CD4-positive, CD25-positive, alpha-beta regulatory T cell (primary cell): ENCODE results near the gene RHOD. TPM values are rescaled to one million over a fixed set of nuclear protein-coding genes. Genes with fewer than 3 reads are reported as not detected.

ENCODE experiments used
- ATAC-seq, 2 donors: fragments of 150-1000 bp; cut with Tn5 transposase; one replicate each; pipeline ENCODE4 v1.10.0; 2021; ENCODE audit warnings: low read depth in 2 of 2, moderate number of reproducible peaks in 2 of 2, moderate library complexity in 1 of 2
- DNase-seq, 3 donors: peaks; one replicate each; pipeline versions ENCODE4 v3.0.0 to v3.0.0-alpha.2; 2012 to 2022; ENCODE audit warnings: mixed read lengths in 1 of 3
- H3K27ac ChIP-seq: one replicate; pipeline ENCODE4 v1.7.0; 2013; ENCODE audit warnings: mild to moderate bottlenecking, low read length; ENCODE audit not compliant: insufficient read depth, poor library complexity, severe bottlenecking
- H3K27me3 ChIP-seq: one replicate; pipeline ENCODE4 v1.7.0; 2013; ENCODE audit warnings: low read length; ENCODE audit not compliant: control insufficient read depth, insufficient read depth
- H3K36me3 ChIP-seq: one replicate; pipeline ENCODE4 v1.7.0; 2013; ENCODE audit warnings: mild to moderate bottlenecking, low read length, moderate library complexity; ENCODE audit not compliant: control insufficient read depth, insufficient read depth
- H3K4me1 ChIP-seq: 2 replicates; pipeline ENCODE4 v1.7.0; 2013; ENCODE audit warnings: mild to moderate bottlenecking, low read length; ENCODE audit not compliant: insufficient read depth, control insufficient read depth, poor library complexity, severe bottlenecking
- H3K4me3 ChIP-seq: one replicate; pipeline ENCODE4 v1.7.0; 2013; ENCODE audit warnings: low read depth, mild to moderate bottlenecking, low read length, moderate library complexity
- H3K9me3 ChIP-seq, 2 experiments: 1 replicate in 1 of 2; 2 replicates in 1 of 2; pipeline ENCODE4 v1.7.0; 2013; ENCODE audit warnings: low read length in 2 of 2, mild to moderate bottlenecking in 1 of 2, moderate library complexity in 1 of 2; ENCODE audit not compliant: control insufficient read depth in 2 of 2
- H3K27ac Mint-ChIP-seq, 3 donors: one replicate each; pipeline ENCODE4 v1.8.0; 2020 to 2022; ENCODE audit warnings: mild to moderate bottlenecking in 3 of 3, mixed read lengths in 3 of 3, moderate library complexity in 2 of 3
- H3K27me3 Mint-ChIP-seq: one replicate; pipeline ENCODE4 v1.8.0; 2022; ENCODE audit warnings: mild to moderate bottlenecking, mixed read lengths
- H3K36me3 Mint-ChIP-seq: one replicate; pipeline ENCODE4 v1.8.0; 2020; ENCODE audit warnings: mixed read lengths
- H3K4me1 Mint-ChIP-seq, 4 donors: one replicate each; pipeline ENCODE4 v1.8.0; 2020 to 2022; ENCODE audit warnings: mixed read lengths in 4 of 4, mild to moderate bottlenecking in 1 of 4
- H3K4me3 Mint-ChIP-seq, 4 donors: one replicate each; pipeline ENCODE4 v1.8.0; 2020 to 2022; ENCODE audit warnings: mild to moderate bottlenecking in 4 of 4, mixed read lengths in 4 of 4, moderate library complexity in 3 of 4
- H3K9me3 Mint-ChIP-seq, 7 donors: one replicate each; pipeline ENCODE4 v1.8.0; 2020 to 2022; ENCODE audit warnings: mixed read lengths in 7 of 7, mild to moderate bottlenecking in 3 of 7, moderate library complexity in 2 of 7
- polyA plus RNA-seq, 4 donors: library from polyadenylated mRNA; unstranded; fragments of 300-500 nt; fragmentation: Illumina TruSeq; gene quantifications; one replicate each; pipeline ENCODE4 v1.2.3, GENCODE V29; 2021
- total RNA-seq: library from RNA; stranded (reverse); gene quantifications from one replicate; pipeline ENCODE4 v1.2.3, GENCODE V29; 2022

The RHOD gene
- total and polyA plus RNA-seq, 5 donors from 2014 or later = 0.63 to 0.78 (median 0.72) TPM; not detected in 2

GRCh38 chr11:67066333-67066709 lies 9.7 kb downstream of the RHOD start:
- Mint-ChIP-seq H3K9me3 (no peaks in the 10 kb centered on the region), H3K36me3 (no peaks in the 10 kb centered on the region), H3K27me3 (peaks cover 6% of the 10 kb centered on the region), H3K4me3 (no peak overlapping the region), H3K4me1 (no peaks in the 10 kb centered on the region), H3K27ac (no peak overlapping the region)
- Histone ChIP-seq H3K9me3 (no peaks in the 10 kb centered on the region), H3K4me3 (no peak overlapping the region), H3K36me3 (no peaks in the 10 kb centered on the region), H3K27me3 (no peaks in the 10 kb centered on the region), H3K27ac (no peak overlapping the region), H3K4me1 (no peaks in the 10 kb centered on the region)
- no peak for DNase-seq
- ATAC-seq = no peak

GRCh38 chr11:67071420-67072284 lies 15.0 kb downstream of the RHOD start:
- DNase-seq = peak; percentile 42 to 76 (median 59)
- Mint-ChIP-seq H3K27me3 (peaks cover 6% of the 10 kb centered on the region), H3K4me1 (peaks cover 0 to 4% (median 0%) of the 10 kb centered on the region in 4 donors), H3K9me3 (peaks cover 0 to 2% (median 0%) of the 10 kb centered on the region in 7 donors), H3K27ac (no peak overlapping the region), H3K4me3 (peak overlapping the region in 3 of 4 donors; percentile 1 to 70 (median 64)), H3K36me3 (no peaks in the 10 kb centered on the region)
- Histone ChIP-seq H3K27me3 (no peaks in the 10 kb centered on the region), H3K9me3 (no peaks in the 10 kb centered on the region), H3K36me3 (no peaks in the 10 kb centered on the region), H3K4me1 (no peaks in the 10 kb centered on the region), H3K4me3 (no peak overlapping the region), H3K27ac (no peak overlapping the region)
- peak; percentile 78 to 82 for ATAC-seq

GRCh38 chr11:67072295-67072694 lies 15.6 kb downstream of the RHOD start:
- Histone ChIP-seq H3K9me3 (no peaks in the 10 kb centered on the region), H3K4me1 (no peaks in the 10 kb centered on the region), H3K27me3 (no peaks in the 10 kb centered on the region), H3K4me3 (no peak overlapping the region), H3K27ac (no peak overlapping the region), H3K36me3 (no peaks in the 10 kb centered on the region)
- Mint-ChIP-seq H3K4me1 (peaks cover 0 to 4% (median 0%) of the 10 kb centered on the region in 4 donors), H3K36me3 (no peaks in the 10 kb centered on the region), H3K4me3 (no peak overlapping the region), H3K27ac (no peak overlapping the region), H3K9me3 (peaks cover 0 to 2% (median 0%) of the 10 kb centered on the region in 7 donors), H3K27me3 (peaks cover 6% of the 10 kb centered on the region)
- ATAC-seq = no peak
- DNase-seq = no peak

GRCh38 chr11:67073908-67074307 lies 17.3 kb downstream of the RHOD start:
- Histone ChIP-seq H3K36me3 (no peaks in the 10 kb centered on the region), H3K27ac (no peak overlapping the region), H3K27me3 (no peaks in the 10 kb centered on the region), H3K4me1 (no peaks in the 10 kb centered on the region), H3K4me3 (no peak overlapping the region), H3K9me3 (no peaks in the 10 kb centered on the region)
- peaks cover 0 to 2% (median 0%) of the 10 kb centered on the region in 7 donors for H3K9me3 Mint-ChIP-seq
- no peaks in the 10 kb centered on the region for H3K36me3 Mint-ChIP-seq
- H3K27me3 Mint-ChIP-seq = peaks cover 6% of the 10 kb centered on the region
- no peak overlapping the region for H3K27ac Mint-ChIP-seq
- peaks cover 0 to 4% (median 0%) of the 10 kb centered on the region in 4 donors for H3K4me1 Mint-ChIP-seq
- DNase-seq (no peak), ATAC-seq (no peak)
- H3K4me3 Mint-ChIP-seq = no peak overlapping the region

GRCh38 chr11:67076202-67076601 lies 19.6 kb downstream of the RHOD start:
- Histone ChIP-seq H3K27ac (no peak overlapping the region), H3K9me3 (no peaks in the 10 kb centered on the region)
- H3K4me3 Mint-ChIP-seq = peak overlapping the region in 1 of 4 donors; percentile 12

GRCh38 chr11:67079065-67079705 lies 22.5 kb downstream of the RHOD start:
- Mint-ChIP-seq H3K4me1 (peaks cover 0 to 14% (median 2%) of the 10 kb centered on the region in 4 donors), H3K9me3 (peaks cover 0 to 2% (median 0%) of the 10 kb centered on the region in 7 donors), H3K4me3 (no peak overlapping the region), H3K27me3 (peaks cover 10% of the 10 kb centered on the region), H3K27ac (no peak overlapping the region), H3K36me3 (no peaks in the 10 kb centered on the region)
- DNase-seq = no peak
- Histone ChIP-seq H3K27ac (no peak overlapping the region), H3K36me3 (no peaks in the 10 kb centered on the region), H3K9me3 (no peaks in the 10 kb centered on the region), H3K4me3 (no peak overlapping the region), H3K4me1 (peaks cover 11% of the 10 kb centered on the region), H3K27me3 (no peaks in the 10 kb centered on the region)
- no peak for ATAC-seq

More at GRCh38 chr11:67076202-67076601, 19.6 kb downstream of the RHOD start:
- H3K9me3 Mint-ChIP-seq = peaks cover 0 to 2% (median 0%) of the 10 kb centered on the region in 7 donors
- peaks cover 0 to 4% (median 0%) of the 10 kb centered on the region in 4 donors for H3K4me1 Mint-ChIP-seq
- no peak overlapping the region for H3K27ac Mint-ChIP-seq
- Histone ChIP-seq H3K4me1 (no peaks in the 10 kb centered on the region), H3K27me3 (no peaks in the 10 kb centered on the region), H3K4me3 (no peak overlapping the region), H3K36me3 (no peaks in the 10 kb centered on the region)
- no peaks in the 10 kb centered on the region for H3K27me3 Mint-ChIP-seq
- H3K36me3 Mint-ChIP-seq = no peaks in the 10 kb centered on the region
- no peak for DNase-seq
- no peak for ATAC-seq

GRCh38 chr11:67082071-67082791 lies 25.6 kb downstream of the RHOD start:
- Mint-ChIP-seq H3K4me3 (peak overlapping the region in 1 of 4 donors; percentile 31), H3K9me3 (no peaks in the 10 kb centered on the region), H3K36me3 (no peaks in the 10 kb centered on the region), H3K4me1 (peaks cover 0 to 14% (median 2%) of the 10 kb centered on the region in 4 donors), H3K27ac (peak overlapping the region in 1 of 3 donors; percentile 48), H3K27me3 (peaks cover 10% of the 10 kb centered on the region)
- H3K27ac ChIP-seq = no peak overlapping the region
- H3K4me3 ChIP-seq = no peak overlapping the region
- peaks cover 11% of the 10 kb centered on the region for H3K4me1 ChIP-seq
- no peaks in the 10 kb centered on the region for H3K9me3 ChIP-seq
- no peak for ATAC-seq
- no peaks in the 10 kb centered on the region for H3K36me3 ChIP-seq
- DNase-seq = peak in 1 of 3 donors; percentile 21
- H3K27me3 ChIP-seq = no peaks in the 10 kb centered on the region
